T-cell (primary cell): ENCODE results near the gene ONECUT2. TPM values are rescaled to one million over a fixed set of nuclear protein-coding genes. Genes with fewer than 3 reads are reported as not detected.

ENCODE experiments used
- ATAC-seq, 4 experiments: fragments of 200-7000 bp in 3 of 4; fragments of 150-1000 bp in 1 of 4; cut with Tn5 transposase; replicated peaks in 1 of 4; 1 replicate in 3 of 4; 2 replicates in 1 of 4; pipeline ENCODE4 v1.10.0; 2021; ENCODE audit warnings: moderate library complexity in 3 of 4, mild to moderate bottlenecking in 2 of 4, moderate number of reproducible peaks in 1 of 4
- CTCF ChIA-PET, 2 donors: fragments of 300-600 bp; sonication (Branson Sonifier 250); formaldehyde crosslinking; loops; one replicate each; lab custom pipeline; 2022; ENCODE audit warnings: antibody characterized with exemption in 2 of 2; lab: Charles Lee
- POLR2A ChIA-PET, 2 donors: fragments of 300-600 bp; sonication (Branson Sonifier 250); formaldehyde crosslinking; loops; one replicate each; lab custom pipeline; 2022; ENCODE audit warnings: antibody characterized with exemption in 2 of 2; lab: Charles Lee
- DNase-seq, 35 experiments: peaks; one replicate each; pipeline versions ENCODE4 v3.0.0 to v3.0.0-alpha.2; 2013 to 2023
- H3K27ac ChIP-seq: one replicate; pipeline ENCODE4 v1.5.1; 2013; ENCODE audit warnings: low read length
- H3K27me3 ChIP-seq, 2 experiments: replicated peaks in 1 of 2; 1 replicate in 1 of 2; 2 replicates in 1 of 2; pipeline versions ENCODE4 v1.6.1 to v1.7.0; 2013; ENCODE audit warnings: low read length in 1 of 2, mixed read lengths in 1 of 2; ENCODE audit not compliant: control insufficient read depth in 2 of 2, insufficient read depth in 2 of 2; ENCODE audit errors: extremely low read depth in 1 of 2
- H3K36me3 ChIP-seq, 2 donors: 1 replicate in 1 of 2; 2 replicates in 1 of 2; pipeline versions ENCODE4 v1.6.1 to v1.7.0; 2013; ENCODE audit warnings: low read length in 1 of 2; ENCODE audit not compliant: control insufficient read depth in 2 of 2, insufficient read depth in 1 of 2; ENCODE audit errors: extremely low read depth in 1 of 2
- H3K4me1 ChIP-seq, 2 experiments: 1 replicate in 1 of 2; 2 replicates in 1 of 2; pipeline versions ENCODE4 v1.6.1 to v1.7.0; 2013; ENCODE audit warnings: low read length in 2 of 2, mixed read lengths in 1 of 2; ENCODE audit not compliant: insufficient read depth in 2 of 2, control insufficient read depth in 1 of 2; ENCODE audit errors: extremely low read depth in 1 of 2
- H3K4me3 ChIP-seq, 2 donors: 1 replicate in 1 of 2; 2 replicates in 1 of 2; pipeline versions ENCODE4 v1.5.1 to v1.7.0; 2013; ENCODE audit warnings: mild to moderate bottlenecking in 2 of 2, low read length in 1 of 2, moderate library complexity in 1 of 2; ENCODE audit not compliant: control insufficient read depth in 1 of 2; ENCODE audit errors: extremely low read depth in 1 of 2
- H3K9me3 ChIP-seq: 2 replicates; pipeline ENCODE4 v1.7.0; 2013
- H3K27ac Mint-ChIP-seq, 2 donors: one replicate each; pipeline ENCODE4 v1.8.0; 2020 to 2021; ENCODE audit warnings: mild to moderate bottlenecking in 2 of 2, mixed read lengths in 2 of 2
- H3K27me3 Mint-ChIP-seq, 2 donors: one replicate each; pipeline ENCODE4 v1.8.0; 2021 to 2022; ENCODE audit warnings: mixed read lengths in 2 of 2
- H3K36me3 Mint-ChIP-seq: one replicate; pipeline ENCODE4 v1.8.0; 2021; ENCODE audit warnings: mixed read lengths
- H3K4me1 Mint-ChIP-seq, 3 donors: one replicate each; pipeline ENCODE4 v1.8.0; 2020 to 2022; ENCODE audit warnings: mixed read lengths in 3 of 3, mild to moderate bottlenecking in 1 of 3
- H3K4me3 Mint-ChIP-seq, 3 donors: one replicate each; pipeline ENCODE4 v1.8.0; 2020 to 2022; ENCODE audit warnings: mild to moderate bottlenecking in 3 of 3, mixed read lengths in 3 of 3, moderate library complexity in 3 of 3
- H3K9me3 Mint-ChIP-seq, 3 donors: one replicate each; pipeline ENCODE4 v1.8.0; 2020 to 2022; ENCODE audit warnings: mixed read lengths in 3 of 3
- WGBS: methylation state at CpG from one replicate; pipeline ENCODE4 v1.1.5; 2013; ENCODE audit warnings: missing lambda C conversion rate; ENCODE audit not compliant: insufficient coverage; 5-methylcytosine and 5-hydroxymethylcytosine counted together
- total RNA-seq, 35 experiments: library from RNA in 6 of 35; stranded (reverse) in 6 of 35; fragments of 120-200 nt in 1 of 35; gene quantifications; one replicate each; pipeline versions ENCODE4 v1.2.1 to v1.2.4 and lab custom pipeline; 2013 to 2026

Gene ONECUT2
- total RNA-seq, 5 donors from 2014 or later (not counting 1 experiment from before 2014, with no cell fraction given) = 0.03 to 0.23 (median 0.09) TPM; not detected in 2

GRCh38 chr18:57441071-57441794, 6.1 kb downstream of the ONECUT2 start:
- H3K27me3 ChIP-seq = peaks cover 35 to 82% of the 10 kb centered on the region in 2 experiments
- peak overlapping the region in 1 of 2 donors; percentile 66 for H3K27ac Mint-ChIP-seq

GRCh38 chr18:57443247-57443646, 8.1 kb downstream of the ONECUT2 start:
- Mint-ChIP-seq H3K4me3 (no peak overlapping the region), H3K4me1 (peaks cover 18 to 25% (median 21%) of the 10 kb centered on the region in 3 donors), H3K9me3 (peaks cover 0 to 5% (median 0%) of the 10 kb centered on the region in 3 donors), H3K36me3 (no peaks in the 10 kb centered on the region), H3K27me3 (peaks cover 73 to 90% of the 10 kb centered on the region in 2 donors), H3K27ac (no peak overlapping the region)
- no peak overlapping the region for H3K27ac ChIP-seq
- H3K4me1 ChIP-seq = peaks cover 2 to 24% of the 10 kb centered on the region in 2 experiments
- CTCF ChIA-PET = no interaction called here
- no CpG with 5 or more reads among the region's 1 CpG for WGBS
- no peak for ATAC-seq
- no peaks in the 10 kb centered on the region for H3K36me3 ChIP-seq
- H3K4me3 ChIP-seq = no peak overlapping the region
- H3K9me3 ChIP-seq = no peaks in the 10 kb centered on the region
- no peak for DNase-seq
- POLR2A ChIA-PET = no interaction called here
- H3K27me3 ChIP-seq = peaks cover 35 to 70% of the 10 kb centered on the region in 2 experiments

More at GRCh38 chr18:57441071-57441794, 6.1 kb downstream of the ONECUT2 start:
- Histone ChIP-seq H3K27ac (no peak overlapping the region), H3K36me3 (no peaks in the 10 kb centered on the region), H3K4me3 (no peak overlapping the region), H3K4me1 (peaks cover 2 to 44% of the 10 kb centered on the region in 2 experiments), H3K9me3 (no peaks in the 10 kb centered on the region)
- DNase-seq = no peak
- POLR2A ChIA-PET = no interaction called here
- Mint-ChIP-seq H3K27me3 (peaks cover 77 to 94% of the 10 kb centered on the region in 2 donors), H3K36me3 (no peaks in the 10 kb centered on the region), H3K4me3 (peak overlapping the region in 1 of 3 donors; percentile 49), H3K9me3 (no peaks in the 10 kb centered on the region), H3K4me1 (peaks cover 36 to 43% (median 37%) of the 10 kb centered on the region in 3 donors)
- 1% methylated on average over 46 of the region's 54 CpGs for WGBS
- ATAC-seq = no peak
- CTCF ChIA-PET = interaction anchor here in 1 of 2 donors (0.6 kb wide), 1 partner anchor 23 kb away, joined by 3 read pairs; no protein-coding TSS in a partner anchor

DNA sequence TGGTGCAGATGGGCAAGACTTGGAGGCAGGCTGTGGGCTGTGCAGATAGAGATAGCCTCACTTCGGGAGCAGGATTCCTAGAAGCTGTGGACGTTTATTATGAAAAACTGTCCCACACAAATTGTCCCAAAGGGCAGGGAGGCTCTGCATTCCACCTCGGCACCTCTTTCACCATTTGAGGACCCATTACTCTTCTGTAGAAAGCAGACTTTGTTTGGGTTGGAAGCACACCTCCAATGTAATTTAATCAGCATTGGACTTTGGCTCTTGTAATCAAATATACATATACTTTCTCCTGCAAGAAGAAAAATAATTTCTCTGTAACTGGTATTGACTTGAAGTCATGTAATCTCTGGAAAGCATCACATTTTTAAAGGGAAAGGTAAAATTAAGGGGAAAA, 8.5 kb downstream of the ONECUT2 start:
- Mint-ChIP-seq H3K4me1 (peaks cover 14 to 21% (median 18%) of the 10 kb centered on the region in 3 donors), H3K9me3 (peaks cover 0 to 5% (median 0%) of the 10 kb centered on the region in 3 donors), H3K4me3 (no peak overlapping the region), H3K27ac (no peak overlapping the region), H3K36me3 (no peaks in the 10 kb centered on the region), H3K27me3 (peaks cover 68 to 85% of the 10 kb centered on the region in 2 donors)
- Histone ChIP-seq H3K4me3 (no peak overlapping the region), H3K36me3 (no peaks in the 10 kb centered on the region), H3K9me3 (no peaks in the 10 kb centered on the region), H3K27me3 (peaks cover 32 to 65% of the 10 kb centered on the region in 2 experiments), H3K4me1 (peaks cover 2 to 20% of the 10 kb centered on the region in 2 experiments), H3K27ac (no peak overlapping the region)
- DNase-seq = no peak
- no CpG with 5 or more reads among the region's 3 CpGs for WGBS
- POLR2A ChIA-PET = no interaction called here
- no peak for ATAC-seq
- CTCF ChIA-PET = no interaction called here

GRCh38 chr18:57444301-57444759, 9.2 kb downstream of the ONECUT2 start:
- DNase-seq (no peak), ATAC-seq (no peak)
- no peak overlapping the region for H3K27ac Mint-ChIP-seq
- 56% methylated on average over 2 of the region's 3 CpGs for WGBS
- H3K4me3 Mint-ChIP-seq = no peak overlapping the region
- Histone ChIP-seq H3K36me3 (no peaks in the 10 kb centered on the region), H3K27ac (no peak overlapping the region), H3K9me3 (no peaks in the 10 kb centered on the region), H3K27me3 (peaks cover 28 to 59% of the 10 kb centered on the region in 2 experiments), H3K4me3 (no peak overlapping the region), H3K4me1 (peaks cover 2 to 13% of the 10 kb centered on the region in 2 experiments)
- peaks cover 65 to 83% of the 10 kb centered on the region in 2 donors for H3K27me3 Mint-ChIP-seq
- H3K9me3 Mint-ChIP-seq = peaks cover 0 to 5% (median 0%) of the 10 kb centered on the region in 3 donors
- ChIA-PET POLR2A (no interaction called here), CTCF (no interaction called here)
- H3K4me1 Mint-ChIP-seq = peaks cover 7 to 14% (median 12%) of the 10 kb centered on the region in 3 donors
- no peaks in the 10 kb centered on the region for H3K36me3 Mint-ChIP-seq

- H3K27ac Mint-ChIP-seq = no peak overlapping the region
- DNase-seq (no peak), ATAC-seq (no peak)
- WGBS = 44% methylated on average over 5 of the region's 8 CpGs
- H3K4me1 Mint-ChIP-seq = peaks cover 0 to 8% (median 8%) of the 10 kb centered on the region in 3 donors
- H3K4me3 Mint-ChIP-seq = no peak overlapping the region
- H3K9me3 Mint-ChIP-seq = peaks cover 0 to 5% (median 0%) of the 10 kb centered on the region in 3 donors
- peaks cover 26 to 45% of the 10 kb centered on the region in 2 experiments for H3K27me3 ChIP-seq
- peaks cover 57 to 82% of the 10 kb centered on the region in 2 donors for H3K27me3 Mint-ChIP-seq
- H3K36me3 ChIP-seq = no peaks in the 10 kb centered on the region
- H3K4me3 ChIP-seq = no peak overlapping the region
- CTCF ChIA-PET = interaction anchor here (0.5 to 0.6 kb wide), 3 partner anchors 14 to 697 kb away, joined by 3 to 5 read pairs (median 3); no protein-coding TSS in a partner anchor
- POLR2A ChIA-PET = no interaction called here
- H3K9me3 ChIP-seq = no peaks in the 10 kb centered on the region
- H3K36me3 Mint-ChIP-seq = no peaks in the 10 kb centered on the region
- H3K4me1 ChIP-seq = peaks cover 2 to 5% of the 10 kb centered on the region in 2 experiments
- H3K27ac ChIP-seq = no peak overlapping the region
Measured at GRCh38 chr18:57445488-57446319, 10.5 kb downstream of the ONECUT2 start.

GRCh38 chr18:57446322-57446721, 11.1 kb downstream of the ONECUT2 start:
- POLR2A ChIA-PET = no interaction called here
- ATAC-seq (no peak), DNase-seq (no peak)
- CTCF ChIA-PET = interaction anchor here (0.5 to 0.6 kb wide), 3 partner anchors 15 to 697 kb away, joined by 3 read pairs; no protein-coding TSS in a partner anchor
- H3K9me3 Mint-ChIP-seq = peaks cover 0 to 5% (median 0%) of the 10 kb centered on the region in 3 donors
- H3K36me3 Mint-ChIP-seq = no peaks in the 10 kb centered on the region
- peaks cover 0 to 1% of the 10 kb centered on the region in 2 experiments for H3K4me1 ChIP-seq
- no peak overlapping the region for H3K4me3 ChIP-seq
- no peak overlapping the region for H3K27ac ChIP-seq
- no peaks in the 10 kb centered on the region for H3K36me3 ChIP-seq
- H3K27me3 ChIP-seq = peaks cover 26 to 41% of the 10 kb centered on the region in 2 experiments
- no peak overlapping the region for H3K4me3 Mint-ChIP-seq
- no peaks in the 10 kb centered on the region for H3K9me3 ChIP-seq
- 0% methylated on average over 2 of the region's 4 CpGs for WGBS
- H3K4me1 Mint-ChIP-seq = peaks cover 0 to 4% (median 4%) of the 10 kb centered on the region in 3 donors
- H3K27ac Mint-ChIP-seq = no peak overlapping the region
- peaks cover 56 to 78% of the 10 kb centered on the region in 2 donors for H3K27me3 Mint-ChIP-seq
